Stimulated activated CD4-positive, alpha-beta T cell treated with anti-CD3 and anti-CD28 coated beads, Interleukin-4, amount 100 ng/mL, for 48 hours (primary cell): ENCODE measurements around the gene NLRP10.
"Not testable (repeated sequence)": the region's sequence is repeated elsewhere in the genome, so short reads cannot be mapped to it uniquely, and the experiment has no call there.

Experiments used
- DNase-seq, 2 donors: peaks; one replicate each; pipeline ENCODE4 v3.0.0-alpha.2; 2020; ENCODE audit warnings: low read depth in 2 of 2

The NLRP10 gene

GRCh38 chr11:7965386-7965785, at the start of gene NLRP10:
Gene NLRP10, minus strand, starts transcription at chr11:7965447. Its CDS starts 1,952 bp downstream, at chr11:7963495.
- DNase-seq = no peak

- DNase-seq = no peak
These were observed 48.6 kb upstream of the NLRP10 start for GRCh38 chr11:8013833-8014232.

GRCh38 chr11:8011981-8012444, 46.8 kb upstream of the NLRP10 start:
- no peak for DNase-seq

GRCh38 chr11:8011371-8011770, 46.1 kb upstream of the NLRP10 start:
- no peak for DNase-seq

- no peak for DNase-seq
These were observed 44.6 kb upstream of the NLRP10 start for GRCh38 chr11:8009856-8010255.

GRCh38 chr11:8008212-8008611, 43.0 kb upstream of the NLRP10 start:
- DNase-seq = no peak

- peak; percentile 20 to 34 for DNase-seq
These were observed 41.2 kb upstream of the NLRP10 start for GRCh38 chr11:8006349-8006977.

GRCh38 chr11:8005556-8005955, 40.3 kb upstream of the NLRP10 start:
- DNase-seq = no peak

GRCh38 chr11:8004008-8004407, 38.8 kb upstream of the NLRP10 start:
- DNase-seq = no peak

GRCh38 chr11:8003187-8003586, 37.9 kb upstream of the NLRP10 start:
- DNase-seq = no peak

GRCh38 chr11:8002676-8003075, 37.4 kb upstream of the NLRP10 start:
- DNase-seq = no peak

- DNase-seq = no peak
These were observed 35.1 kb upstream of the NLRP10 start for GRCh38 chr11:8000390-8000789.

GRCh38 chr11:7999795-8000194, 34.5 kb upstream of the NLRP10 start:
- DNase-seq = no peak

- no peak for DNase-seq
These were observed 29.5 kb upstream of the NLRP10 start for GRCh38 chr11:7994581-7995278.

- DNase-seq = not testable (repeated sequence)
These were observed 22.3 kb upstream of the NLRP10 start for GRCh38 chr11:7987560-7987883.

- DNase-seq = peak; percentile 74 to 81
These were observed 21.7 kb upstream of the NLRP10 start, which contains the start of gene EIF3F for GRCh38 chr11:7986768-7987559. Gene EIF3F, plus strand, starts transcription at chr11:7987337. Its CDS starts 16 bp downstream, at chr11:7987353.

- DNase-seq = no peak
These were observed 18.8 kb upstream of the NLRP10 start for GRCh38 chr11:7983832-7984590.

GRCh38 chr11:7982582-7983119, 17.4 kb upstream of the NLRP10 start:
- DNase-seq = no peak

GRCh38 chr11:7981619-7982157, 16.4 kb upstream of the NLRP10 start:
- no peak for DNase-seq

GRCh38 chr11:7977232-7977917, 12.1 kb upstream of the NLRP10 start:
- DNase-seq = no peak

GRCh38 chr11:7974668-7975067, 9.4 kb upstream of the NLRP10 start:
- DNase-seq = no peak
